HL-60 (cell line): ENCODE data around the gene GBP3.
"Not testable (repeated sequence)": the region's sequence is repeated elsewhere in the genome, so short reads cannot be mapped to it uniquely, and the experiment has no call there.

ENCODE experiments used
- DNase-seq, 2 experiments: peaks; one replicate each; pipeline ENCODE4 v3.0.0-alpha.2; 2010 to 2020; ENCODE audit warnings: low read depth in 1 of 2, low spot score in 1 of 2
- H3K27ac ChIP-seq: fragments of 250-450 bp; sonication (Bioruptor Pico); replicated peaks from 2 replicates; pipeline ENCODE4 v1.5.1; 2020; ENCODE audit warnings: mild to moderate bottlenecking, moderate library complexity
- H3K27me3 ChIP-seq: fragments of 250-450 bp; sonication (Bioruptor Pico); 2 replicates; pipeline ENCODE4 v1.5.1; 2021; ENCODE audit warnings: mild to moderate bottlenecking, moderate library complexity; ENCODE audit not compliant: insufficient read depth, poor library complexity, severe bottlenecking
- H3K4me3 ChIP-seq: replicated peaks from 2 replicates; pipeline ENCODE4 v1.5.1; 2011; ENCODE audit warnings: mild to moderate bottlenecking, control low read depth, low read length; ENCODE audit not compliant: insufficient read depth
- CTCF ChIP-seq: IDR thresholded peaks from one replicate; pipeline ENCODE4 v1.5.1; 2011; ENCODE audit warnings: low read length, control low read depth, inconsistent platforms; ENCODE audit not compliant: insufficient read depth
- GABPA ChIP-seq: IDR thresholded peaks from 2 replicates; pipeline ENCODE4 v1.6.1; 2012; ENCODE audit warnings: low read depth
- POLR2AphosphoS5 ChIP-seq: IDR thresholded peaks from 2 replicates; pipeline ENCODE4 v1.6.1; 2012; ENCODE audit warnings: low read depth
- REST ChIP-seq: IDR thresholded peaks from 2 replicates; pipeline ENCODE4 v1.6.1; 2012; ENCODE audit warnings: low read depth; ENCODE audit not compliant: insufficient replicate concordance
- SPI1 ChIP-seq: IDR thresholded peaks from 2 replicates; pipeline ENCODE4 v1.6.1; 2012; ENCODE audit warnings: low read depth, mild to moderate bottlenecking, borderline replicate concordance

The GBP3 gene

GRCh38 chr1:88979749-88980116 is 42.9 kb downstream of the GBP3 start:
- Histone ChIP-seq H3K4me3 (no peak overlapping the region), H3K27me3 (no peaks in the 10 kb centered on the region), H3K27ac (no peak overlapping the region)
- TF ChIP-seq REST: no peak
- no peak for TF ChIP-seq CTCF
- TF ChIP-seq SPI1: no peak
- no peak for TF ChIP-seq GABPA
- TF ChIP-seq POLR2AphosphoS5: no peak
- no peak for DNase-seq

GRCh38 chr1:88979054-88979748 is 43.5 kb downstream of the GBP3 start:
- TF ChIP-seq GABPA (no peak), CTCF (no peak), POLR2AphosphoS5 (no peak), SPI1 (no peak), REST (no peak)
- no peak overlapping the region for H3K4me3 ChIP-seq
- no peaks in the 10 kb centered on the region for H3K27me3 ChIP-seq
- no peak for DNase-seq
- no peak overlapping the region for H3K27ac ChIP-seq

- no peak for DNase-seq
- H3K27me3 ChIP-seq: no peaks in the 10 kb centered on the region
- H3K27ac ChIP-seq: no peak overlapping the region
- no peak overlapping the region for H3K4me3 ChIP-seq
- TF ChIP-seq REST: no peak
- no peak for TF ChIP-seq SPI1
- no peak for TF ChIP-seq POLR2AphosphoS5
- TF ChIP-seq GABPA: no peak
- TF ChIP-seq CTCF: no peak
Measured at GRCh38 chr1:88976235-88976634, 46.4 kb downstream of the GBP3 start.

- H3K27ac ChIP-seq, H3K4me3 ChIP-seq, H3K27me3 ChIP-seq, DNase-seq: not testable (repeated sequence)
Measured at GRCh38 chr1:88974616-88975172, 48.0 kb downstream of the GBP3 start.
